Retinal pigment epithelial cell (primary cell): ENCODE measurements around the gene FTH1.

Source experiments
- DNase-seq: peaks from one replicate; pipeline ENCODE4 v3.0.0-alpha.2; 2010; ENCODE audit warnings: low read depth
- H3K4me3 ChIP-seq: 2 replicates; pipeline ENCODE4 v1.5.1; 2011; ENCODE audit warnings: mild to moderate bottlenecking, low read length, control low read depth, moderate library complexity
- CTCF ChIP-seq: conservative IDR thresholded peaks from 2 replicates; pipeline ENCODE4 v1.5.1; 2011; ENCODE audit warnings: low read depth, low read length, control low read depth, inconsistent platforms

The FTH1 gene

GRCh38 chr11:61923166-61924063, 44.0 kb downstream of the FTH1 start:
- no peak overlapping the region for H3K4me3 ChIP-seq
- no peak for TF ChIP-seq CTCF
- DNase-seq = peak; percentile 46

GRCh38 chr11:61922539-61922938, 44.9 kb downstream of the FTH1 start:
- H3K4me3 ChIP-seq = no peak overlapping the region
- TF ChIP-seq CTCF = no peak
- DNase-seq = no peak

DNA sequence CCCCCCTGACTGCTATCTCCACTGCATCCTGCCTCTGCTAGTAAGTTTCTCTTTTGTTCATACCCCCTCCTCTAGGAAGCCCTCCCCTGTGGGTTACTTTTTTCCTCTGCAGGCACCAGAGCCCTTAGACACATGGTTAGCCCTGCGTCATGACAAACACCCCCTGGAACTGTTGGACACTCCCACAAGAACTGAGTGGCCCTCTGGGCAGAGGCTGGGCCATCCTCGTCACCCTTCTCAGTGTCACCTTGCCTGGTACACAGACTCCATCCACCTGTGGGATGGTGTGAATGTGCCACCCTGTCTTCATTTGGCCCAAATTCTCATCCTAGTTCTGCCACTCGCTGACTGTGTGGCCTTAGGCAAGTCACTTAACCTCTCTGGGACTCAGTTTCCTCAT, 46.0 kb downstream of the FTH1 start:
- H3K4me3 ChIP-seq = no peak overlapping the region
- no peak for DNase-seq
- TF ChIP-seq CTCF = no peak

- DNase-seq = no peak
- no peak overlapping the region for H3K4me3 ChIP-seq
- TF ChIP-seq CTCF = no peak
Measured at GRCh38 chr11:61919705-61920631, 47.5 kb downstream of the FTH1 start.

- no peak for DNase-seq
- H3K4me3 ChIP-seq = no peak overlapping the region
- no peak for TF ChIP-seq CTCF
Measured at GRCh38 chr11:61918938-61919704, 48.3 kb downstream of the FTH1 start.

DNA sequence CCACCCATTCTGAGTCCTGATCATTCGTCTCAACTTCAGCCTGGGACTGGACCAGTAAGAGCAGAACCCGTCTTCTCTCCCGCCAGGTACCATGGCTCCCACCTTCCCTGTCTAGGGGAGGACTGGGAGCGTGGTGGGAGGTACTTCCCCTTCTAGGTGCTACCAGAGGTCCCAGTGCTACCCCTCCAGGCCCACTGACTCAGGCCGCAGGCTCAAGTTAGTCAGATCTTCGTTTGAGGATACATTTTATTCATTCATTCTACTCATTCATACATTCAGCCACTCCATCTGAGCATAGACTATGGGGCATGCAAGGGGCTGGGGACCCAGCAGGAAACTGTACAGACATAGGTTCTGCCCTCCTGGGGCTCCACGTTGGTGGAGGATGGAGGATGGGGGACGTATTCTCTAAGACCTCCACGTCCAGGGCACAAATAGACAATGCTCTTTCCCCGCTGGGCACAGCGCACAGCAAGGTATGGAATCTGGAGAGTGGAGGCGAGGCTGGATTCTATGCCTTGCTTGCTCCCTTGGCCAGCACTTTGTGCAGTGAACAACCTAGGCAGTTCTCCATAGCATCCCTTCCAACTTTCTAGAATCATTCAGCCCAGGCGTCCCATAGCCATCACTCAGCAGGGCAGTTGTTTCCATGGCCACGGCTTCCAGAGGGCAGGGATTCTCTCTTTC, 49.0 kb downstream of the FTH1 start:
- no peak overlapping the region for H3K4me3 ChIP-seq
- no peak for DNase-seq
- no peak for TF ChIP-seq CTCF
